ENCODE measurements around the gene HSH2D. TPM values are rescaled to one million over a fixed set of nuclear protein-coding genes. Genes with fewer than 3 reads are reported as not detected.

The HSH2D gene
- total and polyA plus RNA-seq, 2 of the 13 experiments (the other 11 are each of a cell fraction or from before 2014, with no cell fraction given) = 0.69 to 3.2 TPM

DNA sequence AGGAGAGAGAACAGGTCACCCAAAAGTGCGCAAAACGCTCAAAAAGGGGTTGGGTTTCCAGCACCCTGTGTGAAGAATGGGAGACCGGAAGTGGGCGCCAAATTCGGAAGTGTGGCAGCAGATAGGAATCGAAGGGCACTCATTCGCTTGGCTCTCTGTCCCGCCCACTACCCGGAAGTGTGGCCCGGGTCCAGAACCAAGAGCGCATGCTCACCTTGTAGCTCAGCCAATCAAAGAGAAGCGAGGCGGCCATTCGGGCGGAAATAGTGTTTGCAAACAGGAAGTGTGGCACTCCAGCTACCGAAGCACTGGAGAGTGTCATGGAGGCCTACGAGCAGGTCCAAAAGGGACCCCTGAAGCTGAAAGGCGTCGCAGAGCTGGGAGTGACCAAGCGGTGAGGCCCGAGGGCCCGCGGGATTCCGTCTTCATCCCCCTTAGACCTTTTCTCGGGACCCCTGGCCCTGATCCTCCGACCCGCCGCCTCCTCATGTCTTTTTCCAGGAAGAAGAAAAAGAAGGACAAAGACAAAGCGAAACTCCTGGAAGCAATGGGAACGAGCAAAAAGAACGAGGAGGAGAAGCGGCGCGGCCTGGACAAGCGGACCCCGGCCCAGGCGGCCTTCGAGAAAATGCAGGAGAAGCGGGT lies 41.8 kb downstream of the HSH2D start, which contains the start of gene FAM32A (continued):
- TF ChIP-seq, protein P1, sequence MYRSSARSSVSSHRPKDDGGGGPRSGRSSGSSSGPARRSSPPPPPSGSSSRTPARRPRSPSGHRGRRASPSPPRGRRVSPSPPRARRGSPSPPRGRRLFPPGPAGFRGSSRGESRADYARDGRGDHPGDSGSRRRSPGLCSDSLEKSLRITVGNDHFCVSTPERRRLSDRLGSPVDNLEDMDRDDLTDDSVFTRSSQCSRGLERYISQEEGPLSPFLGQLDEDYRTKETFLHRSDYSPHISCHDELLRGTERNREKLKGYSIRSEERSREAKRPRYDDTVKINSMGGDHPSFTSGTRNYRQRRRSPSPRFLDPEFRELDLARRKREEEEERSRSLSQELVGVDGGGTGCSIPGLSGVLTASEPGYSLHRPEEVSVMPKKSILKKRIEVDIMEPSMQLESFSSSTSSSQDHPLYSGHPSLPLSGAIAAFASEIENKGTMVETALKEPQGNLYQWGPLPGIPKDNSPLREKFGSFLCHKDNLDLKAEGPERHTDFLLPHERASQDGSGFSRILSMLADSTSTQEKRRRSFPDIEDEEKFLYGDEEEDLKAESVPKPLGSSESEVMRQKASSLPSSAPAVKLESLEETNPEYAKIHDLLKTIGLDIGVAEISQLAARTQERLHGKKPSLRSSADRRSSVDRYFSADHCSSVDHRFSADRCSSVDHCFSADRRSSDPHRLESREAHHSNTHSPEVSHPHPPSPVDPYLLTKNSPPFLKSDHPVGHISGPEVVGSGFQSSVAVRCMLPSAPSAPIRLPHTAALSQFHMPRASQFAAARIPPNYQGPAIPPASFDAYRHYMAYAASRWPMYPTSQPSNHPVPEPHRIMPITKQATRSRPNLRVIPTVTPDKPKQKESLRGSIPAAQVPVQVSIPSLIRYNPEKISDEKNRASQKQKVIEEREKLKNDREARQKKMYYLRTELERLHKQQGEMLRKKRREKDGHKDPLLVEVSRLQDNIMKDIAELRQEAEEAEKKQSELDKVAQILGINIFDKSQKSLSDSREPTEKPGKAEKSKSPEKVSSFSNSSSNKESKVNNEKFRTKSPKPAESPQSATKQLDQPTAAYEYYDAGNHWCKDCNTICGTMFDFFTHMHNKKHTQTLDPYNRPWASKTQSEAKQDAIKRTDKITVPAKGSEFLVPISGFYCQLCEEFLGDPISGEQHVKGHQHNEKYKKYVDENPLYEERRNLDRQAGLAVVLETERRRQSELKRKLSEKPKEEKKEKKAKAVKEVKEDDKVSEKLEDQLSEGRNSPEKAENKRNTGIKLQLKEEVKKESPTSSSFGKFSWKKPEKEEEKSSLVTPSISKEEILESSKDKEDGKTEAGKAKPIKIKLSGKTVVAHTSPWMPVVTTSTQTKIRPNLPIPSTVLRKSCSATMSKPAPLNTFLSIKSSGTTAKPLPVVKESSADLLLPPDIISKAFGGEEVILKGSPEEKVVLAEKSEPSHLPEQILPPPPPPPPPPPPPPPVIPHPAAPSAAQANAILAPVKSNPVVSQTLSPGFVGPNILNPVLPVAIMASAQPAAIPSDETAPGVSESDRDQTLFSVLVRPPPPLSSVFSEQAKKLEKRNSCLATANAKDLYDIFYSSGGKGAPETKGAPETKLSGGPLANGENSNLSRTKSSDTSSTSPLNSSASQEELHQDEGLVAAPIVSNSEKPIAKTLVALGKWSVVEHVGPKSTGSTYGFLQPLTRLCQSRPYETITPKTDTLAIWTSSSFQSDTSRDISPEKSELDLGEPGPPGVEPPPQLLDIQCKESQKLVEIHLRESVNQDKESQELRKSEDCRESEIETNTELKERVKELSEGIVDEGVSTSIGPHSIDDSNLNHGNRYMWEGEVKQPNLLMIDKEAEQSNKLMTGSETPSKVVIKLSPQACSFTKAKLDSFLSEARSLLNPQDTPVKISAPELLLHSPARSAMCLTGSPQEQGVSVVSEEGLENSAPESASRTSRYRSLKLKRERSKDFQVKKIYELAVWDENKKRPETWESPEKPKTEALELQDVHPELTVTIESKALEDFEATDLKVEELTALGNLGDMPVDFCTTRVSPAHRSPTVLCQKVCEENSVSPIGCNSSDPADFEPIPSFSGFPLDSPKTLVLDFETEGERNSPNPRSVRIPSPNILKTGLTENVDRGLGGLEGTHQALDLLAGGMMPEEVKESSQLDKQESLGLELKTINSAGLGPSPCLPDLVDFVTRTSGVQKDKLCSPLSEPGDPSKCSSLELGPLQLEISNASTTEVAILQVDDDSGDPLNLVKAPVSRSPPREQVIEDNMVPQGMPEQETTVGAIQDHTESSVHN (CRISPR knock-in tag; IDR thresholded peaks at IDR 0.05) = no peak
- 0 out of 2 replicates have a peak, but pooled peaks have one; percentile 34 for TF ChIP-seq ZNF768 (CRISPR knock-in tag; IDR thresholded peaks at IDR 0.05)
- TF ChIP-seq RAD51 (IDR thresholded peaks at IDR 0.05; ENCODE audit: borderline replicate concordance) = no peak
- TF ChIP-seq MZF1 (CRISPR knock-in tag; IDR thresholded peaks at IDR 0.05; ENCODE audit: borderline replicate concordance) = no peak
- TF ChIP-seq ZNF24 (IDR thresholded peaks at IDR 0.05) = no peak
- TF ChIP-seq MYNN (CRISPR knock-in tag; IDR thresholded peaks at IDR 0.05; ENCODE audit: low read depth) = peak; percentile 54; the same call in 1 of the 2 replicates
- no peak for TF ChIP-seq GTF2F1 (IDR thresholded peaks at IDR 0.05; ENCODE audit: low read length)
- no peak for TF ChIP-seq RBAK (CRISPR knock-in tag; IDR thresholded peaks at IDR 0.05)
- TF ChIP-seq ZNF557 (CRISPR knock-in tag; IDR thresholded peaks at IDR 0.05) = no peak
- TF ChIP-seq ZNF138 (CRISPR knock-in tag; IDR thresholded peaks at IDR 0.05; ENCODE audit: low read depth) = no peak
- no peak for TF ChIP-seq REXO4 (CRISPR knock-in tag; IDR thresholded peaks at IDR 0.05; ENCODE audit: borderline replicate concordance)
- no peak for TF ChIP-seq ZKSCAN1 (IDR thresholded peaks at IDR 0.05; ENCODE audit: low read length)
- TF ChIP-seq, protein P2, sequence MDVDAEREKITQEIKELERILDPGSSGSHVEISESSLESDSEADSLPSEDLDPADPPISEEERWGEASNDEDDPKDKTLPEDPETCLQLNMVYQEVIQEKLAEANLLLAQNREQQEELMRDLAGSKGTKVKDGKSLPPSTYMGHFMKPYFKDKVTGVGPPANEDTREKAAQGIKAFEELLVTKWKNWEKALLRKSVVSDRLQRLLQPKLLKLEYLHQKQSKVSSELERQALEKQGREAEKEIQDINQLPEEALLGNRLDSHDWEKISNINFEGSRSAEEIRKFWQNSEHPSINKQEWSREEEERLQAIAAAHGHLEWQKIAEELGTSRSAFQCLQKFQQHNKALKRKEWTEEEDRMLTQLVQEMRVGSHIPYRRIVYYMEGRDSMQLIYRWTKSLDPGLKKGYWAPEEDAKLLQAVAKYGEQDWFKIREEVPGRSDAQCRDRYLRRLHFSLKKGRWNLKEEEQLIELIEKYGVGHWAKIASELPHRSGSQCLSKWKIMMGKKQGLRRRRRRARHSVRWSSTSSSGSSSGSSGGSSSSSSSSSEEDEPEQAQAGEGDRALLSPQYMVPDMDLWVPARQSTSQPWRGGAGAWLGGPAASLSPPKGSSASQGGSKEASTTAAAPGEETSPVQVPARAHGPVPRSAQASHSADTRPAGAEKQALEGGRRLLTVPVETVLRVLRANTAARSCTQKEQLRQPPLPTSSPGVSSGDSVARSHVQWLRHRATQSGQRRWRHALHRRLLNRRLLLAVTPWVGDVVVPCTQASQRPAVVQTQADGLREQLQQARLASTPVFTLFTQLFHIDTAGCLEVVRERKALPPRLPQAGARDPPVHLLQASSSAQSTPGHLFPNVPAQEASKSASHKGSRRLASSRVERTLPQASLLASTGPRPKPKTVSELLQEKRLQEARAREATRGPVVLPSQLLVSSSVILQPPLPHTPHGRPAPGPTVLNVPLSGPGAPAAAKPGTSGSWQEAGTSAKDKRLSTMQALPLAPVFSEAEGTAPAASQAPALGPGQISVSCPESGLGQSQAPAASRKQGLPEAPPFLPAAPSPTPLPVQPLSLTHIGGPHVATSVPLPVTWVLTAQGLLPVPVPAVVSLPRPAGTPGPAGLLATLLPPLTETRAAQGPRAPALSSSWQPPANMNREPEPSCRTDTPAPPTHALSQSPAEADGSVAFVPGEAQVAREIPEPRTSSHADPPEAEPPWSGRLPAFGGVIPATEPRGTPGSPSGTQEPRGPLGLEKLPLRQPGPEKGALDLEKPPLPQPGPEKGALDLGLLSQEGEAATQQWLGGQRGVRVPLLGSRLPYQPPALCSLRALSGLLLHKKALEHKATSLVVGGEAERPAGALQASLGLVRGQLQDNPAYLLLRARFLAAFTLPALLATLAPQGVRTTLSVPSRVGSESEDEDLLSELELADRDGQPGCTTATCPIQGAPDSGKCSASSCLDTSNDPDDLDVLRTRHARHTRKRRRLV (CRISPR knock-in tag; IDR thresholded peaks at IDR 0.05) = no peak
- TF ChIP-seq PHF21A (CRISPR knock-in tag; IDR thresholded peaks at IDR 0.05) = peak; percentile 47; the same call in 1 of the 2 replicates
- no peak for TF ChIP-seq ZNF577 (CRISPR knock-in tag; IDR thresholded peaks at IDR 0.05; ENCODE audit: borderline replicate concordance, low read depth)
- TF ChIP-seq, protein P3, sequence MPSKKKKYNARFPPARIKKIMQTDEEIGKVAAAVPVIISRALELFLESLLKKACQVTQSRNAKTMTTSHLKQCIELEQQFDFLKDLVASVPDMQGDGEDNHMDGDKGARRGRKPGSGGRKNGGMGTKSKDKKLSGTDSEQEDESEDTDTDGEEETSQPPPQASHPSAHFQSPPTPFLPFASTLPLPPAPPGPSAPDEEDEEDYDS (CRISPR knock-in tag; IDR thresholded peaks at IDR 0.05) = peak; percentile 54; the same call in 1 of the 2 replicates
- no peak for TF ChIP-seq FOXP1 (IDR thresholded peaks at IDR 0.05)
- TF ChIP-seq FOXP1 (CRISPR knock-in tag; IDR thresholded peaks at IDR 0.05) = no peak
